GM18861 (cell line): ENCODE data around the gene SORL1.

Experiments used
- ATAC-seq: cut with Tn5 transposase; IDR thresholded peaks from one replicate; pipeline ENCODE4 v1.9.1; 2021; ENCODE audit not compliant: unreplicated experiment

Gene SORL1

DNA sequence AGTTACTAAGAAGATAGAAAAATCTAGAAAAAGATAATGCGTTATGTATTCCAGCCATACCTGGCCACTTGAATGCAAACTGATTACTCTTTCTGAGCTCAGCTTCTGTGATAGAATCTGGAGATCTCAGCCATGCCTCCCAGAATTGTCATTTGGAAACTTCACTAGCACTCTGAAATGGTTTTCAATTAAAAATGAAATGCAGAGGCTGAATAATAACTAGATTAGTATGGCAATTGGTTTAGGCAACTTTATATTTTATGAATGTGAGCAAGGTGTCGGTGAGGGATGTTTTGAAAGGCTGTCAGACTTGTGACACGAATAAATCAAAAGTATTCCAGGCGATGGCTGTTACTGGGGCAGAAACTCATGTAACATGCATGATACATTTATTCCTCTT lies 129.5 kb downstream of the SORL1 start:
- no peak for ATAC-seq

DNA sequence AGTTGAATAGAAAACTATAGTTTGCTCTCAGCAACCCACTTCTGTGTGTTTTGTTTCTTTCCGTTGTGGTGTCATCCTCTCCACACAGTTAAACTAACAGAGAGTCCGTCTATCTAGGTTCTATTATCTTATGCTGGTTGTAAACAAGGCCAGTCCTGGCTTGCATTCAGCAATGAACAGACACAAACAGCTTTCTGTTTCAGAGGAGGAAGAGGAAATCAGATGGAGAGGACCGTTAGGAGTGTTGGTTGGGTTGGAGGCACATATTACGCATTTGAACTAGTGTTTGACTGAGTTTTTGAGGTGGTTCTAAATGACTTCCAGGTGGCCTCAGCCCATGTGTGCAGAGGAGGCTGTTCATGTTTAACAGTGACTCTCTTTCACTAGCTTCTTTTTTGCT lies 130.2 kb downstream of the SORL1 start:
- no peak for ATAC-seq

DNA sequence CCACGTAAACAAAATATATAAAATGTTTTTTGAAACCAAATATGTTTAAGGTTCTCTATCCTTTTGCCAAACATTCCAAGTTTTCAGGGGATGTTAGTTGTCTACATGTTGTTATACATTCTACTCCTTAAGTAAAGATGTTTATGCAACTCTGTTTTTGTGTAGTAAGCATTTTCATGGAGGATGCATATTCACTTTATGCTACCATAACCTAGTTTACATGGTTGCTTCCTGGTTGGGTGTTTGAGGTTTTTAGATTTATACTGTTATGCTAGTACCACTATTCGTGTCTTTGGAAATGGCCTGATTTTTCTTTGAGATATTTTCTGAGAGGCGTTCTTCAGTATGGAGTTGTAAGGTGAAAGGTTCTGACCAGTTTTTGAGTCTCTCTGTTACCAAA lies 131.7 kb downstream of the SORL1 start:
- ATAC-seq = no peak

DNA sequence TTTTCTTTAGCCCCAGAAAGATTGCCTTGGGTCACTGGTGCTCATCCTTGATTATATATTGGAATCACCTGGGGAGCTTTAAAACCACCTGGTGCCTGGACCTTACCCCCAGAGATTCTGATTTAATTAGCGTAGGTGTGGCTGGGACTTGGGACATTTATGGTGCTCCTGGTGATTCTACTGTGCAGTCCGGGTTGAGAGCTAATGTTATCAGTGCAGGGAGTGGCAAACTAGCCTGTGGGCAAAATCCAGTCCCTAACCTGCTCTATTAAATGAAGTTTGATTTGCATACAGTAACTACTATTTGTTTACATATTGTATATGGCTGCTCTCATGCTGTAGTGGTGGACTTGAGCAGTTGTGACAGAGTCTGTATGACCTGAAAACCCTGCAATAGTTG lies 134.6 kb downstream of the SORL1 start:
- ATAC-seq = no peak

DNA sequence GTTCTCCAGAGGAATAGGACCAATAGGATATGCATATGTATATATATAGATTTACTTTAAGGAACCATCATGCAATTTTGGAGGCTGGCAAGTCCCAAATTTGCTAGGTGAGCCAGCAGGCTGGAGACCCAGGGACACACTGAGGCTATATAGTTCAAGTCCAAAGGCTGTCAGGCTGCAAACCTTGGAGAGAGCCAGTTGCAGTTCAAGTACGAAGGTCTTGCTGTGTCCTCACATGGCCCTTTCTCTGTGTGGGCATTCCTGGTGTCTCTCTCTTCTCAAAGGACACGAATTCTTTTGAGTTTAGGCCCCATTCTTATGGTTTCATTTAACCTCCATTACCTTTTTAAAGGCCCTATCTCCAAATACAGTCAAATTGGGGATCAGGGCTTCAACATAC lies 135.1 kb downstream of the SORL1 start:
- ATAC-seq = no peak

DNA sequence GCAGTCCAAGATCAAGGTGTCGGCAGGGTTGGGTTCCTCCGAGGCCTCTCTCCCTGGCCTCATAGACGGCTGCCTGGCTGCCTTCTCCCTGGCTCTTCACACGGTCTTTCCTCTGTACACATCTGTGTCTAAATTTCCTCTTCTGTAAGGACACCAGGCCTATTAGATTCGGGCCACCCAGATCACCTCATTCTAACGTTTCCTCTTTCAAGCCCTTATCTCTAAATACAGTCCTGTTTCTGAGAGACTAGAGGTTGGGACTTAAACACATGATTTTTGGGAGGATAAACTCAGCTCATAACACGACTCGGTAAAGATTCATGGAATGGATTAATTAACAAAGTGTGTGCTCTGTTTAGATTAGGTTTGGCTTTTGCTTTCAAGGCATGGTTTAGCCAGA lies 136.6 kb downstream of the SORL1 start:
- no peak for ATAC-seq

DNA sequence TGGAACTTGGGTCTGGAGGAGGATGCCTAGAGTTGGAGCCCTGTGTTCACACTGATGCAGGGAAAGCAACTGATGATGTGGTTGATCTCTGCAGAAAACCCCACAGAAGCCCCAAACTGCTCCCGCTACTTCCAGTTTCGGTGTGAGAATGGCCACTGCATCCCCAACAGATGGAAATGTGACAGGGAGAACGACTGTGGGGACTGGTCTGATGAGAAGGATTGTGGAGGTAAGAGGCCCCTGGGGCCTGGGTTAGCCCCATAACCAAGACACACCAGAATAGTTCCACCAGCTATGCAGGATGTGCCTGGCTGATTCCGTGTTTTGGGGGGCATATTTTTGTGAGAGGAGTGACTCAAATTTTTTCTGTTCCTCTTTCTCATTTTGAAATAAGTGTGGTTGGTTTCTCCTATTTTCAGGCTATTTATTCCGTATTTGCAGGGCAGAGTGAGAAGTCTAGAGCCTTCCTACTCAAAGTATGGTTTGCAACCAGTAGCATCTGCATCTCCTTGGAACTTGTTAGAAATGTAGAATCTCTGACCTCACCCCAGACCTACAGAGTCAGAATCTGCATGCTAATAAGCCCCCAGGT lies 137.9 kb downstream of the SORL1 start:
- peak; percentile 71 for ATAC-seq

DNA sequence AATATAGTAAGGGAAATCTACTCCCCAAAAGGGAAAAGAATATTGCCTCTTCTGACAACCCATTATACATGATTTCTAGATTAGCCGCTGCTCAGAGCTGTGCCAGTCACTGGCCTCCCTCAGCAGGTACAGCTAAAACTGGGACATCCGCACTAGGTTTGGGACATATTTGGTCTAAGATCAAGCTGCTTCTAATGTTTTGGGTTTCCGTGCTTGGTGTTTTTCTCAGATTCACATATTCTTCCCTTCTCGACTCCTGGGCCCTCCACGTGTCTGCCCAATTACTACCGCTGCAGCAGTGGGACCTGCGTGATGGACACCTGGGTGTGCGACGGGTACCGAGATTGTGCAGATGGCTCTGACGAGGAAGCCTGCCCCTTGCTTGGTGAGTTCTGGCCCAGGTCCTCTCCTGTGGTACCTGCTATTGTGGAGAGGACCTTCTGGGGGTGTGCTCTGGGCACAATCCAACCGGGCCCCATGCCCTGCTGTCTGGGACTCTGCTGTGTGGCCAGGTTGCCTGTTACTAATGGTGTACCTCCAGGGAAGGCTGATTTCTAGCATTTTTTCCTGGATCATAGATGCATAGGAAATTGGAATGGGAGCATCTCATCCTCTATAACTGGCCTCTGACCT lies 138.8 kb downstream of the SORL1 start:
- ATAC-seq = peak; percentile 3

DNA sequence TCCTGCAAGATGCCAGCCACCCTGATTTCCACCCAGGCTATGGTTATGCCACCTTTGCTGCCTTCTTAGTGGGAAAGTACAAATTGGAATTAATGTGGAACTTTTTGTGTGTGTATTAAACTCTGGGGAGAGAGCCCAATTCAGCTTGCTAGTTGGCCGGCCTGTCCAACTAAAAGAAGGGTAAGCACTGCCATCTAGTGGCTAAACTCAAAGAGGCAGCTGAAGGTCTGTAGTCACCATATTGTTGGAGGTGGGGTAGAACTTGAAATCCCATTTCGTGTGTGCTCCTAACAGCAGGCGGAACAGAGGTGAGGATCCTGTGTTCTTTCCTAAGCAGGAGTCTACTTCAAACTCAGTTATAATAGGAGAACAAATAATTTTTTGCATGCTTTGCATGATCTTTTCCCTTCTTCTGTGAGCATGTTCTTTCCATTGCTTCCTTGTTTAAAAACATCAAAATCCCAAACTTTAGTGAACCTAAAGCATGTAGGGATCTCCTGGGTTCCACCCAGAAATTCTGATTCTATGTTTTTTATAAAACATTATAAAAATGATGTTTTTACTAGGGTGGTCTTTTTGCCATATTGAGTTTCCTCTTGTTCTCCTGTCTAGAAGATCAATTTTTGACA lies 139.4 kb downstream of the SORL1 start:
- no peak for ATAC-seq

DNA sequence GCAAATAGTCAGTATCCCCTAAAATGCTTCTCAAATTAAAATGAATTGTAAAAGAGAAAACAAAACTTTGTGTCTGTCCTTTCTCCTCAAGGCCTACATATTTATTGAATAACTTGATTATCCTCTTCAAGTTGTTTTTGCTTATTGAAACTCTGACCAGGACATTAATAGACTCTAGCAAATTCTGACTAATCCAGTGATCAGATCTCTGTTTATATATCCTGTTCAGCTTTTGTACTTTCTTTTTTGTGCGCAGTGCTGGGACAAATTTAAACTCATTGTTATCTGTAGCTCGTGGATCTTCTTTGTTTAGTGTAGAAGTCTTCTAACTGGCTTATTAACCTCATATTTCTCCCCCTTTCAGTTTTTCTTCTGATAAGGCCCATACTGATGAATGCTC lies 140.6 kb downstream of the SORL1 start:
- ATAC-seq = no peak

DNA sequence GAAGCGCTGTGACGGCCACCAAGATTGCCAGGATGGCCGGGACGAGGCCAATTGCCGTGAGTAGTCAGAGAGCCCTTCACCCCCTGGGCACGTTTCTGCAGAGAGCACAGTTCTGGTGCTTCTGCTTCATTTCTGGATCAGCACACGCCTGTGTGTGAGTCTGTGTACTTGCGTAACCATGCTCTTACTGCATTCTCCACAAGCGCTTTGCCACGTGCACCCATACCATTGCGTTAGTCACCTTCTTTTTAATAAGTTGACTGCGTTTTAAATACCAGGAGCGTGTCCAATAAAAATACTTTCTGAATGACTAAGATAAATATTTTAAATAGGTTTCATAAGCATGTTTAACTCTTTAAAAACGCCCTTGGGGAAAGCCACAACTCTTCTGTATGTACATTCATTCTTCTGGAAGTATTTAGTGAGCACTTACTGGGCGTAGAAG lies 143.6 kb downstream of the SORL1 start:
- ATAC-seq = no peak

DNA sequence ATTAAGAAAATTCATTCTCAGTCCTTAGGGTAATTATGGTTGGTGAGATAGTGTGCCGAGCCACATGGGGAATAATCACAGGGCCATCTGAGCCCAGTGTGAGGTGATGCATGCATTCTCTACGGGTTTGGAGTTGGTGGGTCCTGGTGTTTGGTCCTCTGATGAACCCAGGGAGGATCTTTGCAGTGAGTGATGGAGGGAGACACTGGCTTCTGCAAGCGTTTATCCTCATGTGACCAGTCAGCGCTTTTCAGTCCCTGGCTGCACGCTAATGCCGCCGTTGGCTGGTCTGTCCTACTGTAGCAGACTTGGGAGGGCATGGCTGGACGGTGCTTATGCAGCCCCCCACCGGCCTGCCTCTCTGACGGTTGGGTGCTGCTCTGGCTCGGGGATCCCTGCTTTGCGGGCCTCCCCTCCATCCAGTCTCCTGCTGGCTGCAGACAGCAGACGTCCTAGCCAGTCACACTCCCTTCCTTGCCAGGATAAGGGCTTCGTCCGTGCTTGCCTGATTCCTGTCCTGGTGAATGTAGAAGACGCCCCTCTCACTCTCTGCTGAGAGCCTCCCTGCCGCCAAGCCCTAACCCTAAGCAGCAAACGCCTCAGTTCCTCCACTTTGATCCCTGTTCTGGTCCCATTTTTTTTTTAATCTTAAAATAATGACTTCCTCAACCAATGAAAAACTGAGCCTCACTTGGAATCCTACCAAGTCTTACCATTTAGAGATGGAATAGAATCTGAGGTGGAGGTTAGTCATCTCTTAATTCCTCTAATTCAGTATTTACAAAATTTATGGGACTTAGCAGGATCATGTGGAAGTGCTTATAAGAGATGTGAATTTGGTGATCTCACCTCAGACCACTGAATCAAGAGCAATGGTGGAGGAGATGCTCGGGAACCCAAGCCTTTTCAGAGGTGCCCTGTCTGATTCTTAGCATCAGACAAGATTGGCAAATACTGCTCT lies 144.4 kb downstream of the SORL1 start:
- no peak for ATAC-seq

DNA sequence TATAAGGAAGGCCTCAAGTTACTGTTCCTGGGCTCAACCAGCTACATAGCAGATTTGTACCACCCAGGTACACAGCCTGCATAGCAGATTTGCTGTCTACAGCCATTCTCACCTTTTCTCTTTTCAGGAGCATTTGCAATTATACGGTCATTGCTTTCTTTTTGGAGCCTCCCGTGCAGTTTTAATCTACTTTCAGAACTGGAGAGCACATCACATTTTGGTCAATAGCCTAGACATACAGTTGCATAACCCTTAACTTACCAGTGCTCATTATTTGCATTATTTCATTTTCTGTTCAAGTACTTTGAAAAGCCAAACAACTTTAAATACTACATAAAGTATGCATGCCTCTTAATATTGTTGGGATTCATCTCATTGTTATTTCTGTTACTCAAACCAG lies 151.2 kb downstream of the SORL1 start:
- ATAC-seq = no peak

DNA sequence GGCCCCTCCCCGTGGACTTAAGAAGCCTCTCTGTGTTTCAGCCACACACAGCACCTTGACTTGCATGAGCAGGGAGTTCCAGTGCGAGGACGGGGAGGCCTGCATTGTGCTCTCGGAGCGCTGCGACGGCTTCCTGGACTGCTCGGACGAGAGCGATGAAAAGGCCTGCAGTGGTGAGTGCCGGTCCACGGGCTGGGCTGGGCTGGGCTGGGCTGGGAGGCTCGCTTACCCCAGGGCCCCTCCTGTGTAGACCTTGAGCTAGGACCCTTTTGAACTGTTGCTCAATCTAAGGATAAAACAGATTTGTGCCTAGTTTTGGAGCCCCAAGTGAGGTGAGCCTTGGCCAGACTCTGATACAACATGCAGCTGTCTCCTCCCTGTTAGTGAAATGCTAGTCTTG lies 152.0 kb downstream of the SORL1 start:
- no peak for ATAC-seq

DNA sequence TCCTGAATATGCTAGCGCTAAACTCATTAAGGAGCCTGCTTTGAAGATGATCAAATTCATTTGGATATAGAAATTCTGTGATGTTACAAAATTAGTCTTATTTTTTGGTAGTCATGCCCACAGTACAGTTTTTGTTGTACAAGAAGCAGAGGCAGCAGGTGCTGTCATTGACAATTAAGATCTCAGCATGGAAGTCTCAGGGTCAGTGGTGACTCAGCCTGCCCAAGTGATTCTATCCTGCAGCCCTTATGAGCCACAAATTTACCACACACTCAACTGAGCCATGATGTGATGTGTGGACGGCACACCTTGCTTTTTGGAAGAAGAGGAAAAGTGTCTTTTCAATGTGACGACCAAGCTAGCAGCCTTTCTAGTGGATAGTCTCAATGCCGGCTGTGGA lies 154.2 kb downstream of the SORL1 start:
- ATAC-seq = no peak

DNA sequence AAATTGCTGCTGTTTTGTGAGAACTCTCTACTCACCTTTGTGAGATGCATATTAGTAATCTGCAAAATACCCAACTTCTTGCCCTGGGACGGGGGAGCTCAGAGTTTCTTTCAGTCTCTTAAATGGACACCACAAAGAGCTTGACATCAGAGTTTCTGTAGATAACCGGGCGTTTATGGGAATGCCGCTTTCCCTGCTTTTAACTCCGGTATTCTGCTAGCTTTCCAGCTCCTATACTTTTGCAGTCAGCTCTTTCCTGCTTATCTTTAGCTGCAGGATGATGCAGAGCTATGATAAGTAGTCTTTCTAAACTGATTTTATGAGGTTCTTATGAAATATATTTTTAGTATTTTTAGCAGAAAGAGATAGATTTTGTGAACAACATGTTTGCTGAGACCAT lies 155.2 kb downstream of the SORL1 start:
- no peak for ATAC-seq

DNA sequence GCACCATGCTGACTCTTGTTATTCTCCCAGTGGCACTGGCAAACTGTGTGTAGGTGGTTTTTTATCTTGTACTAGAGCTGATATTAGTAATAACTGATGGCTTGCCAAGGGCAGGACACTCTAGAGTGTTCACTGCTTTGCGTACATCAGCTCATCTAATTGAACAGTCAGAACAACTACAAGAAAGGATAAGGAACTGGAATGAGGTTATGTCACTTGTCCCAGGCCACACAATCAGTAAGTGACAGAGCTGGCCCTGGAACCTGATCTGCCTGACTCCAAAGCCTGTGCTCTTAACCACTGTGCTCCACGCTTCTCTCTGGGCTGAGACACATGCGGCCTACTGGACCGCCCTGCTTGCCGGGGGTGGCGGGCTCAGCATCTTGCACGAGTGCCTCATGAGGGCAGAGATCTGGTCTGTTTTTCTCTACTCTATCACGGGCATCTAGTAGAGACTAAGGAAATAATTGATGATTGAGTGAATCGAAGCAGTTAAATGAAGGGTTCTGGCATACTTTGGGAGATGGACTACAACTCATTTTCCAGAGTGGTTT lies 156.5 kb downstream of the SORL1 start:
- no peak for ATAC-seq

DNA sequence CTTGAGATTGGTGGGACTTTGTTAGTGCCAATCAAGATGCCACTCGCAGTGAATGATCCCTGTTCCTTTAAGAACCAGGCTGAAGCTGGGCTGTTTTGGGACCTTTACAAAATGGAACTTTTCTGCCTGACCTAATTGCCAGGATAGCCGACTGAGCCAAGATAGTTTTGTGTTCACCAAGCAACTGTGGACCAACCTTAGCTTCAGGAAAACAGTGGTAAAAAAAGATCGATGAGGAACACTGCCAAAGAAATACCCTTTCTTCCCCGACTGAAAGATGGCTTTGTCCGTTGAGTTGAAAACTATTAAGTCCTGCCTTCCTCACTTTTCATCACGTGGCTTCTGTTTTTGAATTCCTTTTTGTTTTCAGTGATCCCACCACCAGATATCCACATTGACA lies 158.6 kb downstream of the SORL1 start:
- no peak for ATAC-seq

DNA sequence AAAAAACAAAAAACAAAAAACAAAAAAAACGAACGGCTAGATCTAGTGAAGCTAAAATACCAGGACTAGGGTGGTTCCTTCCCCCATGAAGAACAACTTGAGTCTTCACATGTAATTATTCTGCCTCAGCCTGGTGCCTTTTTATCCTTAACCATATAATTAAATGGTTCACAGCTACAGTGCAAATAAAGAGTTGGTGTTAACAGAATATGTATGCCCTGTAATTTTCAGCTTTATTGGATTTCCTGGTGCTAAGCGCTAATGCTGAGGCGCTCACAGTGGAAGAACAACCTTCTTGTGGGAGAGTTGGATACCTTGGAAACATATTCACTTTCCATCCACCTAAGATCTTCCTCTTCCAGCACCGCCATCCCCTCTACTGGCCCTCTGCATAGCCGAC lies 159.1 kb downstream of the SORL1 start:
- ATAC-seq = no peak

DNA sequence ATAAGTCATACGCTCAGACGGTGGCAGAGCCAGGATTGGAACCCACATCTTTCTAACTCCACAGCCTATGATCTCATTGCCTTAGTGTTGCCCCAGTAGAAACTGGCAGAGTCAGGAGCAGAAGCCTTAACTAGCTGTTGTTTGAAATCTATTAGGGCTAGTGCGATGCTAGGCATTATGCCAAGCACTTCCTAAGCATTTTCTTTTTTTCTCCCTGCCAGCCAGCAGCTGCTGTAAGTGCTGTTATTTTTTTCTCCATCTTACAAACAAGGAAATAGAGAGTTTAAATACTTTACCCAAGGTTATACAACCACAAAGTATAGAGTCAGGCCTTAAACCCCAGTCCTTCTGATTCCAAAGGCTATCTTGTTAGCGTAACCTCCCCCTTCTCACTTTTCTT lies 161.6 kb downstream of the SORL1 start:
- no peak for ATAC-seq

DNA sequence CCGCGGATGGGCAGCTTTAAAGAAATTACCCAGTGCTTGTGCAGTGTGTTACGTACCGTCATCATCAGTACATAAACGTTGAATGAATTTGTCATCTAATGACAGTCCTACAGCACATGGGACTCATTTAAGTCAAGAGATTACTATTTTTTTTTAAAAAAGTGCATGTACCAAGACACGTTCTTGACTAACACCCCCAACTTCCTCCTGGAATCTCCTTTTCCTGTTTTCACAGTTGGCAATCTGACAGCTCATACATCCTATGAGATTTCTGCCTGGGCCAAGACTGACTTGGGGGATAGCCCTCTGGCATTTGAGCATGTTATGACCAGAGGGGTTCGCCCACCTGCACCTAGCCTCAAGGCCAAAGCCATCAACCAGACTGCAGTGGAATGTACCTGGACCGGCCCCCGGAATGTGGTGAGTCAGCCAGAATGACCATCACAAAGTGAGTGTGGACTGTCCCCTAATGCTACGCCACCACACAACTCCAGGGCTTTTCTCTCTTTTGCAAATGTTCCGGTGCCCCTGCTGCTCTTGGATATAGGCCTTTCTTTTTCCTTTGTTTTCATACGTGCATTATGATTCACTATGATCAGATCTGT lies 162.6 kb downstream of the SORL1 start:
- ATAC-seq = no peak
